Dendritic cell treated with granulocyte-macrophage colony-stimulating factor and Interleukin-4, amounts not matched to agents 40 ng/mL and 50 ng/mL, for 4 days (primary cell): ENCODE results near the gene CCL15.
A peak's percentile ranks its signal among the peaks of the same experiment; 100 is the strongest.
"Not testable (repeated sequence)": the region's sequence is repeated elsewhere in the genome, so short reads cannot be mapped to it uniquely, and the experiment has no call there.

Experiments used
- H3K27ac Mint-ChIP-seq: one replicate; pipeline ENCODE4 v1.8.0; 2022; ENCODE audit warnings: mild to moderate bottlenecking, mixed read lengths
- H3K27me3 Mint-ChIP-seq: one replicate; pipeline ENCODE4 v1.8.0; 2022; ENCODE audit warnings: mild to moderate bottlenecking, mixed read lengths
- H3K36me3 Mint-ChIP-seq: one replicate; pipeline ENCODE4 v1.8.0; 2022; ENCODE audit warnings: low read depth, mixed read lengths
- H3K4me1 Mint-ChIP-seq: one replicate; pipeline ENCODE4 v1.8.0; 2022; ENCODE audit warnings: low read depth, mixed read lengths
- H3K4me3 Mint-ChIP-seq: one replicate; pipeline ENCODE4 v1.8.0; 2022; ENCODE audit warnings: mild to moderate bottlenecking, moderate library complexity, mixed read lengths
- H3K9me3 Mint-ChIP-seq: one replicate; pipeline ENCODE4 v1.8.0; 2022; ENCODE audit warnings: mixed read lengths
- intact Hi-C: fragments of 100-400 bp; cut with micrococcal nuclease; formaldehyde crosslinking; loops from one replicate; pipeline ENCODE4 v1.15.0; 2022

CCL15 gene

GRCh38 chr17:36008998-36009665 lies 7.8 kb upstream of the CCL15 start:
- H3K27me3 Mint-ChIP-seq: no peaks in the 10 kb centered on the region
- H3K27ac Mint-ChIP-seq: peak overlapping the region; percentile 41
- H3K36me3 Mint-ChIP-seq: peaks cover 41% of the 10 kb centered on the region
- peaks cover 44% of the 10 kb centered on the region for H3K4me1 Mint-ChIP-seq
- H3K9me3 Mint-ChIP-seq: peaks cover 20% of the 10 kb centered on the region
- no peak overlapping the region for H3K4me3 Mint-ChIP-seq
- intact Hi-C loops: loop anchor here (1.0 kb wide), 1 partner anchor 39 kb away; no protein-coding TSS in a partner anchor

DNA sequence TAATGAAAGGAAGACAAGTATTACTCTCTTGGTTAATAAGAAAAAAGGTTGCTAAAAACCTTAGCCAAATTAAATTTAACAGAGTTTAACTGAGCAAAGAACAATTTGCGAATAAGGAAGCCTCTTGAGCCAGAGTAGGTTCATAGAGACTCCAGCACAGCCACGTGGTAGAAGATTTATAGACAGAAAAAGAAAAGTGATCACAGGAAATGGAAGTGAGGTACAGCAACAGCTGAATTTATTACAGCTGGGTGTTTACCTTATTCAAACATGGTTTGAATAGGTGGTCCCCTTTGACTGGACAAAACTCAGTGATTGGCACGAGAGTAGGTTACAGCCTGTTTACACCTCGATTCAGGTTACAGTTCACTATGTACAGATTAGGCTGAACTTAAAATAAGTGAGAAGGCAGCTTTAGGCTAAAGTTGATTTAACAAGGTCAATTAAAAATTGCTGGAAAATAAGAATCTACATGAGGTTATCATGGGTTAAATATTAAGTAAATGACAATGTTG lies 3.3 kb upstream of the CCL15 start:
- Mint-ChIP-seq H3K27ac (peak overlapping the region; percentile 66), H3K4me3 (no peak overlapping the region), H3K27me3 (no peaks in the 10 kb centered on the region), H3K36me3 (no peaks in the 10 kb centered on the region), H3K4me1 (peaks cover 24% of the 10 kb centered on the region), H3K9me3 (peaks cover 9% of the 10 kb centered on the region)
- intact Hi-C loops: no loop called here

GRCh38 chr17:36002631-36003030 lies 1.3 kb upstream of the CCL15 start:
- Mint-ChIP-seq H3K4me1 (peaks cover 32% of the 10 kb centered on the region), H3K4me3 (no peak overlapping the region), H3K27ac (no peak overlapping the region), H3K27me3 (no peaks in the 10 kb centered on the region), H3K9me3 (no peaks in the 10 kb centered on the region), H3K36me3 (no peaks in the 10 kb centered on the region)
- intact Hi-C loops: no loop called here

GRCh38 chr17:36001862-36002603 lies 680 bp upstream of the CCL15 start:
- H3K36me3 Mint-ChIP-seq: no peaks in the 10 kb centered on the region
- H3K4me3 Mint-ChIP-seq: no peak overlapping the region
- no peaks in the 10 kb centered on the region for H3K9me3 Mint-ChIP-seq
- intact Hi-C loops: no loop called here
- H3K27me3 Mint-ChIP-seq: no peaks in the 10 kb centered on the region
- H3K4me1 Mint-ChIP-seq: peaks cover 32% of the 10 kb centered on the region
- peak overlapping the region; percentile 48 for H3K27ac Mint-ChIP-seq

DNA sequence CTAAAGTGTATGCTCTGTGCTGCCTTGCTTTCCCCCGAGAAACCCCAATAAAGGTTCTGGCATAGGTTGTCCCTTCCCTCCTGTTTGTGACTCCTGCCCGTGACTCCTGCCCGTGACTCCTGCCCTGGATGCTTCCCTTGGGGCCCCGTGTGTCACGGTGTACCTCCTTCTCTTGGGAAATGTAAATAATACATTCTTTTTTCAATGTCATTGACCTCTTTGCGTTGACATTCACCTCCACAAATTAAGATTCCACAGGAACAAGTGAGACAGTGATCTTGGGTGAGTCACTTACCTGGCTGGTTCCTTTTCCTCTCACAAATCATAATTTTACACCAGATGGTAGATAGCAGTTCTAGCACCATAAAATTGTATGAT lies 632 bp downstream of the CCL15 start:
- H3K9me3 Mint-ChIP-seq: no peaks in the 10 kb centered on the region
- H3K4me1 Mint-ChIP-seq: peaks cover 32% of the 10 kb centered on the region
- intact Hi-C loops: no loop called here
- no peaks in the 10 kb centered on the region for H3K36me3 Mint-ChIP-seq
- no peak overlapping the region for H3K4me3 Mint-ChIP-seq
- no peak overlapping the region for H3K27ac Mint-ChIP-seq
- peaks cover 1% of the 10 kb centered on the region for H3K27me3 Mint-ChIP-seq

DNA sequence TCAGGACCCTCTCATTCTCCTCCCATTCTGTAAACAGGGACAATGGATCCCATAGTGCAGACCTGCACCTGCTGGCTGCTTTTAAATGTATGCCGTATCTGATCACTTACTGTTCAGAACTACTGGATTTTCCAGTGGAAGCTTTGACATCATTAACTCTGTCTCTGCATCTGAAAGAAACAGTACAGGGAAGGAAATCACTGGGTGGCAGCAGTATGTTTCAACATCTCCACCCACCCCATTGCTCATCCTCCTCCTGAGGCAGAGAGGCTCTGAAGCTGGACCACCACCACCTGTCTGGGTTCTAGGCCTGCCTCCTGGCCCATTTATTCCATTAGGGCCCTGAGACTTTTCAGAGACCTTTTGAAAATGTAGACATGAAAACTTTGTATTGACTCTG lies 2.6 kb downstream of the CCL15 start:
- Mint-ChIP-seq H3K9me3 (no peaks in the 10 kb centered on the region), H3K27ac (peak overlapping the region; percentile 35), H3K4me3 (no peak overlapping the region), H3K27me3 (peaks cover 1% of the 10 kb centered on the region), H3K4me1 (peaks cover 28% of the 10 kb centered on the region), H3K36me3 (no peaks in the 10 kb centered on the region)
- intact Hi-C loops: no loop called here

DNA sequence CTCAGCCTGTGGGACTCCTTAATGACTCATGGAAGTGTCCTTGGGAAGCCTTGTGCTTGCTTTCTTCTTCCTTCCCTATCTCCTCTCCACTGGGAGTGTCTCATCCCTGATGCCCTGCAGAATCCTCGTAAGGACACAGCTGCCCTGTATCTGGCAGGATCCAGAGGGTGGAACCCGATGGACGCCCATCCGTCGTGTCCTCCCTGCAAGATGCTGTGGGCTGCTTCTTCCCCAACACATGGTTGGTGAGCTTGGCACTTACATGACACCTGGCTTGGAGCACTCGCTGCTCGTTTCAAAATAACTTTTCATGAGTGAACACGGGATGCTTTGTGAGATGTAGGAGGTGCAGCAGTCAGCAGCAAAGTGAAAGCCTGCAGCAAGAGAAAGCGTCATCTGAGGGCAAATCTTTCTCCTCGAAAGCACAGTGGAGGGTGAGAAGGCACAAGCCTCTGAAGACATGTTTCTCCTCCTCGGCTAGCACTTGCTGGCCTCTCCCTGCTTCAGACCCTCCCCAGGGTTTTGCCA lies 3.3 kb downstream of the CCL15 start:
- Mint-ChIP-seq H3K9me3 (no peaks in the 10 kb centered on the region), H3K27me3 (peaks cover 1% of the 10 kb centered on the region), H3K27ac (no peak overlapping the region), H3K4me3 (no peak overlapping the region), H3K4me1 (peaks cover 25% of the 10 kb centered on the region), H3K36me3 (no peaks in the 10 kb centered on the region)
- intact Hi-C loops: no loop called here

DNA sequence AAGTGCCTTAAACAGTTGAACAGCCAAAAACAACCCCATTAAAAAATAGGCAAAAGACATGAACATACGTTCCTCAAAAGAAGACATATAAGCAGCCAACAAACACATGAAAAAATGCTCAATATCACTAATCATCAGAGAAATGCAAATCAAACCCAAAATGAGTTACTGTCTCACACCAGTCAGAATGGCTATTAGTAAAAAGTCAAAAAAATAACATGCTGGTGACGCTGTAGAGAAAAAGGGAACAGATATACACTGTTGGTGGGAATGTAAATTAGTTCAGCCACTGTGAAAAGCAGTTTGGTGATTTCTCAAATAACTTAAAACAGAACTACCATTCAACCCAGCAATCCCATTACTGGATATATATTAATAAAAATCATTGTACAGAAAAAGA lies 6.0 kb downstream of the CCL15 start:
- intact Hi-C loops, H3K27ac Mint-ChIP-seq, H3K9me3 Mint-ChIP-seq, H3K4me3 Mint-ChIP-seq, H3K36me3 Mint-ChIP-seq, H3K27me3 Mint-ChIP-seq: not testable (repeated sequence)
- peaks cover 21% of the 10 kb centered on the region for H3K4me1 Mint-ChIP-seq

- peaks cover 24% of the 10 kb centered on the region for H3K4me1 Mint-ChIP-seq
- H3K36me3 Mint-ChIP-seq: no peaks in the 10 kb centered on the region
- no peak overlapping the region for H3K4me3 Mint-ChIP-seq
- H3K27ac Mint-ChIP-seq: no peak overlapping the region
- no peaks in the 10 kb centered on the region for H3K9me3 Mint-ChIP-seq
- intact Hi-C loops: no loop called here
- no peaks in the 10 kb centered on the region for H3K27me3 Mint-ChIP-seq
These were observed 10.3 kb downstream of the CCL15 start for GRCh38 chr17:35991075-35991474.

DNA sequence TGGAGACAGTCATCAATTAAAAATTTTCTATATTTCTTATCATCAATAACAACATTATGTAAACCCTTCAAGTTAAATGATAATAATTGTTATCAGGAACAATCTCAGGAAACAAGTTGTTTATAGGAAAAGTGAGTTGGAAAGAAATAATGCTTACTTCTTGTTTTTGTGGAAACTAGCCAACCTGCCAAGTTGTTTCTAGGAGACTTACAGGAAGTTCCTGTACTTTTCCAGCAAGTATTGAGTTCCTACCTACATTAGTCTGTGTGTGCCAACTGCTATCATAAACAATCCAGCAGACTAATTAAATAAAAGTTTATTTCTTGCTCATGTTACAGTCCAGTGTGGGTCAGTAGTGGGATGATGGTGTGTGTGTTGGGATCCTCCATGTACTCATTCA lies 13.2 kb downstream of the CCL15 start:
- Mint-ChIP-seq H3K4me1 (peaks cover 46% of the 10 kb centered on the region), H3K9me3 (no peaks in the 10 kb centered on the region)
- intact Hi-C loops: no loop called here

DNA sequence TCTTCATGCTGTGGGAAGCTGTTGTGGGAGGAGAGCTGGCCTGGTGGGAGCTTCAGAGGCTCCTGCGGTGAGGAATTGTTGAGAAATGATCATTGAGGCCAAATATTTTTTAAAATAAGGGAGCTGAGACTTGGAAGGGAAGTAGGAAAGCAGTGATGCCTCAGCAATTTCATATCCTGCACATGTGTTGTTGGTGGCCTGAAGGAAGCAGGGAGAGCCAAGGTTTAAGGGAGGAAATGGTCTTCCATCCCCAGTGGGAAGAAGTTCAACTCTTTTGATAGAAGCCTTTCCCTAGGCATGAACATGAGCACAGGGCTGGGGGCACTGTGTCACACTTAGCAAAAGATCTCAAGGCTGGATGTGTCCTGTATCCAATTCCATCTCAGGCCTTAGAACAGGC lies 14.7 kb downstream of the CCL15 start, which contains the start of gene CCL14:
Gene CCL14, minus strand, starts transcription at position 87 of the 400 bp plus-strand sequence. Its CDS starts 80 bp downstream, at position 7.
- Mint-ChIP-seq H3K27ac (peak within 1 kb of the TSS; percentile 63), H3K4me3 (peak within 1 kb of the TSS; percentile 49), H3K27me3 (peaks cover 2% of the 10 kb centered on the region), H3K9me3 (no peaks in the 10 kb centered on the region), H3K36me3 (peaks cover 13% of the 10 kb centered on the region), H3K4me1 (peaks cover 38% of the 10 kb centered on the region)
- intact Hi-C loops: no loop called here

More for the DNA sequence above, 13.2 kb downstream of the CCL15 start:
- Mint-ChIP-seq H3K27me3 (peaks cover 2% of the 10 kb centered on the region), H3K36me3 (peaks cover 13% of the 10 kb centered on the region), H3K27ac (no peak overlapping the region), H3K4me3 (no peak overlapping the region)

DNA sequence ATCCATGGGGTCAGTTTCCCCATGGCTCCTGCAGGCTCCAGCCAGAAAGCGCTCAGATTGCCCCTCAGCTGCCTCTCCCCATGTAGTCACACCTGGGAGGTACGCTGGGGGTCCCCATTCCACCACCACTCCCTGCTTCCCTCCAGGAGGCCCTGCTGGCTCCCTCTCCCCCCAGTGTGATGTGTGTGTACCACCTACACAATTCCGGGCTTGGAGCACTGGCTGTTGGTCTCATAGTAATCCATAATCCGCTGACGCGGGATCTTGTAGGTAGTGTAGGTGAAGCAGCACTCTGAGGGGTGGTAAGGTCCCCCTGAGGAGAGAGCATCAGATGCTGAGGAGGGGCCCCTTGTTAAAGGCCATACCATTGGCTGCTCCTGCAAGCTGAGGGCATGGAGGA lies 17.2 kb downstream of the CCL15 start:
- no peaks in the 10 kb centered on the region for H3K9me3 Mint-ChIP-seq
- H3K4me1 Mint-ChIP-seq: peaks cover 49% of the 10 kb centered on the region
- no peak overlapping the region for H3K4me3 Mint-ChIP-seq
- intact Hi-C loops: no loop called here
- H3K27me3 Mint-ChIP-seq: peaks cover 4% of the 10 kb centered on the region
- peaks cover 13% of the 10 kb centered on the region for H3K36me3 Mint-ChIP-seq
- H3K27ac Mint-ChIP-seq: peak overlapping the region; percentile 21

DNA sequence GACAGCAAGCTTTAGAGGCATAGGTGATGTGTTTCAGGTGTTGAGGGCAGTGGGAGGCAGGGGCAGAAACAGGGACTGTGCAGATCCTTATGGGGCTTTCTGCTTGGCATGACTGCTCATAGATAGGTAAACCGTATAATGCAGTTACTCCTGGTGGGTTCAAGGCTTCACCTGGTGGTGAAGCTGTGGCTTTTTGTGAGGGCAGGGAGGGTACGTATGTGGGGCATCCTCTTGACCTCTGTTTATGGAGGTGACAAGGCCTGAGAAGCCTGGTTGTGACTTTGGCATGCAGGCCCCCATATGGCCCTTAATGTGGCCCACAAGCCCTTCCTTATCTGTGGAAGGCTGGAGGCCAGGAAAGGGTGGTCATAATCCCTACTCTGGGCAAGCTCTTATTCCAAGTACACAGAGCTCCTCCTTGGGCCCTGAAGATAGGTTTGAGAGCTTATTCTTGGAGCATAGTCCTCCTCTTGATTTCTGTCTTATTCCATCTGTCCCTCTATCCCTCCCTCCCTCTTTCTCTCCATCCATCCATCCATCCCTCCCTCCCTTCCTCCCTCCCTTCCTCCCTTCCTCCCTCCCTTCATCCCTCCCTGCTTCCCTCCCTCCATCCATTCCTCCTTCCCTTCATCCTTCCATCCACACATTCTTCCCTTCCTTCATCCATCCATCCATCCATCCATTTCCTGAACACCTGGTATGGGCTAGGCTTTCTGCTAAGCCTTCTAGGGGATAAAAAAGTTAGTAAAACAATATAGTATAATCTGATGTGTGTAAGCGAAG lies 18.8 kb downstream of the CCL15 start:
- intact Hi-C loops: no loop called here
- Mint-ChIP-seq H3K4me3 (no peak overlapping the region), H3K36me3 (peaks cover 13% of the 10 kb centered on the region), H3K27me3 (peaks cover 6% of the 10 kb centered on the region), H3K4me1 (peaks cover 63% of the 10 kb centered on the region), H3K9me3 (no peaks in the 10 kb centered on the region), H3K27ac (peak overlapping the region; percentile 54)
